MM.1S (cell line): ENCODE measurements around the gene PRKAG3.

ENCODE experiments used
- EZH2phosphoT487 ChIP-seq: fragments of 300-600 bp; sonication (generic); IDR thresholded peaks from 2 replicates; pipeline ENCODE4 v1.6.1; 2018; ENCODE audit warnings: antibody characterized with exemption, low read length
- TF ChIP-seq, protein P1 (sequence below): fragments of 300-600 bp; sonication (generic); IDR thresholded peaks from 2 replicates; pipeline ENCODE4 v1.5.1; 2016; ENCODE audit warnings: antibody characterized with exemption, low read length, mixed read lengths

DNA sequence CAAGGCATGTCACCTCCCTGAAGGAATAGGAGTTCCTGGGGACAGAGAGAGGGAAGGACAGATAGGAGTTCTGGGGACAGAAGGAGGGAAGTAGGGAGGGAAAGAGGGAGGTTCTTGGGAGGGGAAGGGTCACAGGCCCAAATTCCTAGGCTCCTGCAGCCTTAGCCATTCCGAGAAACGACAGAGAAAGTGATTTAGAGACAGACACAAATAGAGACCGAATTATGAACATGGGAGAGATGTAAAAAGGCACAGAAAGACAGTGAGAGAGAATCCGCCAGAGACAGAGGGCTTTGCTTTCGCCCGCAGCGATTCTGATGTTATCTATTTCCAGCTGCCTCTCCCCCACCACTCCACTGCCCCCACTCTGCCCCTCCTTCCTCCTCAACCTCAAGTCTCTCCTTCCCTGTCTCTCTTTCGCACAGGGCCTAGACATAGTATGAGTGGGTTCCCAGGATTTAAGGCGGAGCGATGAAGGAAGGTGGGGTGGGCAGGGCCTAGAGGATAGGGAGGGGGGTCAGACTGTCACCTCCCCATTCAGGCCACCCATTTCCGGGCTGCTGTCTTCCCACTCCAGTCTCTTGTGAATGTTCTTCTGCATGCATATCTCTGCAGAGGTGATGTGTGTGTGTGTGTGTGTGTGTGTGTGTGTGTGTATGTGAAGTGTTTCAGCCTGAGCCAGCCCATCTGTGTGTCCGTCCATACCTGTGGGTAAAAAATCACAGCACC lies 24.7 kb upstream of the PRKAG3 start:
- TF ChIP-seq, protein P1, sequence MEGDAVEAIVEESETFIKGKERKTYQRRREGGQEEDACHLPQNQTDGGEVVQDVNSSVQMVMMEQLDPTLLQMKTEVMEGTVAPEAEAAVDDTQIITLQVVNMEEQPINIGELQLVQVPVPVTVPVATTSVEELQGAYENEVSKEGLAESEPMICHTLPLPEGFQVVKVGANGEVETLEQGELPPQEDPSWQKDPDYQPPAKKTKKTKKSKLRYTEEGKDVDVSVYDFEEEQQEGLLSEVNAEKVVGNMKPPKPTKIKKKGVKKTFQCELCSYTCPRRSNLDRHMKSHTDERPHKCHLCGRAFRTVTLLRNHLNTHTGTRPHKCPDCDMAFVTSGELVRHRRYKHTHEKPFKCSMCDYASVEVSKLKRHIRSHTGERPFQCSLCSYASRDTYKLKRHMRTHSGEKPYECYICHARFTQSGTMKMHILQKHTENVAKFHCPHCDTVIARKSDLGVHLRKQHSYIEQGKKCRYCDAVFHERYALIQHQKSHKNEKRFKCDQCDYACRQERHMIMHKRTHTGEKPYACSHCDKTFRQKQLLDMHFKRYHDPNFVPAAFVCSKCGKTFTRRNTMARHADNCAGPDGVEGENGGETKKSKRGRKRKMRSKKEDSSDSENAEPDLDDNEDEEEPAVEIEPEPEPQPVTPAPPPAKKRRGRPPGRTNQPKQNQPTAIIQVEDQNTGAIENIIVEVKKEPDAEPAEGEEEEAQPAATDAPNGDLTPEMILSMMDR, result no peak
- TF ChIP-seq EZH2phosphoT487, result no peak
